HCT116 (cell line): ENCODE data around the gene NLRC5. TPM values are rescaled to one million over a fixed set of nuclear protein-coding genes. Genes with fewer than 3 reads are reported as not detected.

Source experiments
- ATAC-seq: fragments of 200-7000 bp; cut with Tn5 transposase; 2 replicates; pipeline ENCODE4 v1.9.1; 2020; ENCODE audit warnings: mild to moderate bottlenecking, moderate library complexity
- BruUV-seq: library from RNA; stranded (reverse); fragments of 400-500 nt; replicated peaks from 2 replicates; lab custom pipeline; 2021; lab: Mats Ljungman, UMichigan
- CTCF ChIA-PET: fragments of 300-600 bp; sonication (Branson Sonifier 250); formaldehyde crosslinking; loops from one replicate; lab custom pipeline; 2021; ENCODE audit warnings: antibody characterized with exemption; lab: Charles Lee
- POLR2A ChIA-PET: fragments of 300-600, 350-600 bp; sonication (Branson Sonifier 250); formaldehyde crosslinking; loops from one replicate; lab custom pipeline; 2021; ENCODE audit warnings: antibody characterized with exemption; lab: Charles Lee
- RAD21 ChIA-PET, 2 experiments: fragments of 300-600 bp; sonication (Branson Sonifier 250); formaldehyde crosslinking; loops; one replicate each; lab custom pipeline; 2023; ENCODE audit warnings: low total read pairs in 2 of 2; ENCODE audit not compliant: uncharacterized antibody in 2 of 2, unreplicated experiment in 2 of 2, low non-redundant PET in 1 of 2; lab: Charles Lee
- DNase-seq: peaks from one replicate; pipeline ENCODE4 v3.0.0-alpha.2; 2010; ENCODE audit warnings: low read depth, low spot score
- H2AFZ ChIP-seq: fragments of 200-600 bp; shearing (Covaris generic), sonication (generic); 2 replicates; pipeline ENCODE4 v1.6.1; 2017; ENCODE audit warnings: low read depth, mixed run types, mixed read lengths, antibody characterized with exemption, low read length; ENCODE audit not compliant: poor library complexity, severe bottlenecking
- H3K27ac ChIP-seq: 2 replicates; pipeline ENCODE4 v1.5.1; 2012; ENCODE audit warnings: low read depth, low read length
- H3K27me3 ChIP-seq: fragments of 200-600 bp; sonication (generic); 2 replicates; pipeline ENCODE4 v1.6.1; 2016; ENCODE audit warnings: mixed run types, low read length, mixed read lengths; ENCODE audit not compliant: insufficient read depth
- H3K36me3 ChIP-seq, 2 experiments: fragments of 200-500 bp in 1 of 2; fragments of 200-600 bp in 1 of 2; sonication (Bioruptor generic) in 1 of 2; sonication (generic) in 1 of 2; 2 replicates each; pipeline versions ENCODE4 v1.5.1 to v1.6.1; 2014 to 2016; ENCODE audit warnings: low read length in 2 of 2, inconsistent platforms in 1 of 2, mixed read lengths in 1 of 2, mixed run types in 1 of 2; ENCODE audit not compliant: insufficient read depth in 2 of 2, control insufficient read depth in 1 of 2
- H3K4me1 ChIP-seq, 2 experiments: fragments of 200-600 bp in 1 of 2; sonication (generic) in 1 of 2; 2 replicates each; pipeline versions ENCODE4 v1.5.1 to v1.6.1; 2012 to 2017; ENCODE audit warnings: low read length in 2 of 2, inconsistent platforms in 1 of 2, mild to moderate bottlenecking in 1 of 2, mixed read lengths in 1 of 2, mixed run types in 1 of 2, moderate library complexity in 1 of 2; ENCODE audit not compliant: insufficient read depth in 2 of 2, control insufficient read depth in 1 of 2
- H3K4me2 ChIP-seq: fragments of 200-600 bp; sonication (generic); 2 replicates; pipeline ENCODE4 v1.6.1; 2017; ENCODE audit warnings: mixed run types, low read length, mixed read lengths
- H3K4me3 ChIP-seq, 2 experiments: fragments of 200-600 bp in 1 of 2; sonication (generic) in 1 of 2; replicated peaks in 1 of 2; 2 replicates each; pipeline ENCODE4 v1.5.1; 2011 to 2016; ENCODE audit warnings: low read length in 2 of 2, control low read depth in 1 of 2, low read depth in 1 of 2, mild to moderate bottlenecking in 1 of 2, mixed read lengths in 1 of 2, mixed run types in 1 of 2
- H3K79me2 ChIP-seq: fragments of 200-600 bp; sonication (generic); 2 replicates; pipeline ENCODE4 v1.6.1; 2017; ENCODE audit warnings: mild to moderate bottlenecking, mixed run types, low read length, moderate library complexity, mixed read lengths; ENCODE audit not compliant: insufficient read depth
- H3K9ac ChIP-seq: fragments of 200-600 bp; sonication (generic); 2 replicates; pipeline ENCODE4 v1.6.1; 2016; ENCODE audit warnings: low read length, mixed read lengths
- H3K9me2 ChIP-seq: fragments of 200-600 bp; sonication (generic), shearing (Covaris generic); 2 replicates; pipeline ENCODE4 v1.6.1; 2017; ENCODE audit warnings: mixed run types, mild to moderate bottlenecking, moderate library complexity; ENCODE audit not compliant: insufficient read depth
- H3K9me3 ChIP-seq, 2 experiments: fragments of 200-500 bp in 1 of 2; fragments of 200-600 bp in 1 of 2; sonication (Bioruptor generic) in 1 of 2; sonication (generic) in 1 of 2; 2 replicates each; pipeline ENCODE4 v1.6.1; 2014 to 2017; ENCODE audit warnings: low read length in 2 of 2, mixed read lengths in 2 of 2, inconsistent platforms in 1 of 2, low read depth in 1 of 2, mild to moderate bottlenecking in 1 of 2, mixed run types in 1 of 2, moderate library complexity in 1 of 2; ENCODE audit not compliant: control insufficient read depth in 1 of 2, insufficient read depth in 1 of 2
- H4K20me1 ChIP-seq: fragments of 200-600 bp; sonication (generic), shearing (Covaris generic); 2 replicates; pipeline ENCODE4 v1.6.1; 2017; ENCODE audit warnings: mixed run types, mild to moderate bottlenecking, moderate library complexity; ENCODE audit not compliant: insufficient read depth
- ELF1 ChIP-seq: IDR thresholded peaks from 2 replicates; pipeline ENCODE4 v1.6.1; 2012; ENCODE audit warnings: low read depth, borderline replicate concordance
- EZH2 ChIP-seq: fragments of 200-600 bp; sonication (generic); IDR thresholded peaks from 2 replicates; pipeline ENCODE4 v1.6.1; 2017; ENCODE audit warnings: antibody characterized with exemption, mixed run types
- EZH2phosphoT487 ChIP-seq: fragments of 200-600 bp; IDR thresholded peaks from 2 replicates; pipeline ENCODE4 v1.6.1; 2018; ENCODE audit warnings: antibody characterized with exemption, borderline replicate concordance
- JUND ChIP-seq: IDR thresholded peaks from 2 replicates; pipeline ENCODE4 v1.6.1; 2012
- POLR2A ChIP-seq: IDR thresholded peaks from 2 replicates; pipeline ENCODE4 v1.7.0; 2011; ENCODE audit warnings: borderline replicate concordance; ENCODE audit not compliant: insufficient read depth, insufficient read length; ENCODE audit errors: extremely low read depth
- RAD21 ChIP-seq: IDR thresholded peaks from 2 replicates; pipeline ENCODE4 v1.6.1; 2012; ENCODE audit warnings: low read depth, mild to moderate bottlenecking
- YY1 ChIP-seq: IDR thresholded peaks from 2 replicates; pipeline ENCODE4 v1.6.1; 2011; ENCODE audit warnings: low read length, low read depth, moderate library complexity, mild to moderate bottlenecking; ENCODE audit not compliant: insufficient replicate concordance; ENCODE audit errors: extremely low read depth
- ZNF274 ChIP-seq: fragments of 200-500 bp; sonication (Bioruptor generic); IDR thresholded peaks from 2 replicates; pipeline ENCODE4 v1.6.1; 2014; ENCODE audit warnings: mild to moderate bottlenecking, low read depth, low read length, inconsistent platforms
- intact Hi-C: fragments of 100-400 bp; cut with micrococcal nuclease; formaldehyde crosslinking; loops from 2 replicates; pipeline ENCODE4 v1.10.0; 2022
- total RNA-seq: library from RNA; stranded (reverse); gene quantifications from one replicate; pipeline ENCODE4 v1.2.1, GENCODE V29; 2021; ENCODE audit not compliant: unreplicated experiment
- TF ChIP-seq, protein P1 (sequence below): IDR thresholded peaks from 2 replicates; pipeline ENCODE4 v1.6.1; 2012
- TF ChIP-seq, protein P2 (sequence below), 3 experiments: fragments of 200-600 bp in 1 of 3; sonication (generic) in 1 of 3; IDR thresholded peaks in 2 of 3; conservative IDR thresholded peaks in 1 of 3; 2 replicates each; pipeline ENCODE4 v1.5.1; 2012 to 2017; ENCODE audit warnings: low read depth in 2 of 3, low read length in 2 of 3, antibody characterized with exemption in 1 of 3, borderline replicate concordance in 1 of 3, control low read depth in 1 of 3, mild to moderate bottlenecking in 1 of 3, mixed read lengths in 1 of 3, mixed run types in 1 of 3, moderate library complexity in 1 of 3; ENCODE audit not compliant: insufficient read depth in 1 of 3
- TF ChIP-seq, protein P3 (sequence below): IDR thresholded peaks from 2 replicates; pipeline ENCODE4 v1.6.1; 2011; ENCODE audit warnings: mild to moderate bottlenecking, low read length, moderate library complexity; ENCODE audit not compliant: insufficient replicate concordance; ENCODE audit errors: extremely low read depth
- TF ChIP-seq, protein P4 (sequence below): IDR thresholded peaks from 2 replicates; pipeline ENCODE4 v1.6.1; 2012

Gene NLRC5
- total RNA-seq, 1 experiment from 2014 or later: 10.4 TPM

DNA sequence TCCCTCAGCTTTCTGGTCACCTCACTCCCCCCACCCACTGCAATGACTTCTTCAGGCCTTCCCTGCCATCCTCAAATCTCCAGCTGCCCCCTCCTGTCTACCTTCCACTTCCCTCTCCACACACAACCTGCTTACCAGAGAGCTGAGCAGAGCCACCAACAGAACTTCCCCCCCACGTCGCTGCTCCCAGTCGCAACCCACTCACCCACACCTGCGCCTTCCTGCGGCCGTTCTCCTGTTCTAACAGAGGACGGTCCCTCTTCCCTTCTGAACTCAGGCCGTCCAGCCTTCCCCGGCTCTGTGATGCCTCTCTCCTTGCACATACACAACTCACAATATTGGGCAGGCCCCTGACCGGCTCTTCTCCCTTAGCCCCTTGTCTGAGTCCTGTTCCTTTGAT lies 13.6 kb upstream of the NLRC5 start:
- TF ChIP-seq RAD21 (no peak), EZH2 (no peak), POLR2A (no peak), EZH2phosphoT487 (no peak), ELF1 (no peak), JUND (no peak), YY1 (no peak), ZNF274 (no peak)
- TF ChIP-seq, protein P1, sequence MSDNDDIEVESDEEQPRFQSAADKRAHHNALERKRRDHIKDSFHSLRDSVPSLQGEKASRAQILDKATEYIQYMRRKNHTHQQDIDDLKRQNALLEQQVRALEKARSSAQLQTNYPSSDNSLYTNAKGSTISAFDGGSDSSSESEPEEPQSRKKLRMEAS: no peak
- TF ChIP-seq, protein P2, sequence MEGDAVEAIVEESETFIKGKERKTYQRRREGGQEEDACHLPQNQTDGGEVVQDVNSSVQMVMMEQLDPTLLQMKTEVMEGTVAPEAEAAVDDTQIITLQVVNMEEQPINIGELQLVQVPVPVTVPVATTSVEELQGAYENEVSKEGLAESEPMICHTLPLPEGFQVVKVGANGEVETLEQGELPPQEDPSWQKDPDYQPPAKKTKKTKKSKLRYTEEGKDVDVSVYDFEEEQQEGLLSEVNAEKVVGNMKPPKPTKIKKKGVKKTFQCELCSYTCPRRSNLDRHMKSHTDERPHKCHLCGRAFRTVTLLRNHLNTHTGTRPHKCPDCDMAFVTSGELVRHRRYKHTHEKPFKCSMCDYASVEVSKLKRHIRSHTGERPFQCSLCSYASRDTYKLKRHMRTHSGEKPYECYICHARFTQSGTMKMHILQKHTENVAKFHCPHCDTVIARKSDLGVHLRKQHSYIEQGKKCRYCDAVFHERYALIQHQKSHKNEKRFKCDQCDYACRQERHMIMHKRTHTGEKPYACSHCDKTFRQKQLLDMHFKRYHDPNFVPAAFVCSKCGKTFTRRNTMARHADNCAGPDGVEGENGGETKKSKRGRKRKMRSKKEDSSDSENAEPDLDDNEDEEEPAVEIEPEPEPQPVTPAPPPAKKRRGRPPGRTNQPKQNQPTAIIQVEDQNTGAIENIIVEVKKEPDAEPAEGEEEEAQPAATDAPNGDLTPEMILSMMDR (IDR thresholded peaks at IDR 0.05 in 2 of 3, conservative IDR thresholded peaks at IDR 0.05 in 1 of 3; ENCODE audit: borderline replicate concordance in 1 of 3, insufficient read depth in 1 of 3, low read depth in 2 of 3, low read length in 2 of 3): no peak
- TF ChIP-seq, protein P3, sequence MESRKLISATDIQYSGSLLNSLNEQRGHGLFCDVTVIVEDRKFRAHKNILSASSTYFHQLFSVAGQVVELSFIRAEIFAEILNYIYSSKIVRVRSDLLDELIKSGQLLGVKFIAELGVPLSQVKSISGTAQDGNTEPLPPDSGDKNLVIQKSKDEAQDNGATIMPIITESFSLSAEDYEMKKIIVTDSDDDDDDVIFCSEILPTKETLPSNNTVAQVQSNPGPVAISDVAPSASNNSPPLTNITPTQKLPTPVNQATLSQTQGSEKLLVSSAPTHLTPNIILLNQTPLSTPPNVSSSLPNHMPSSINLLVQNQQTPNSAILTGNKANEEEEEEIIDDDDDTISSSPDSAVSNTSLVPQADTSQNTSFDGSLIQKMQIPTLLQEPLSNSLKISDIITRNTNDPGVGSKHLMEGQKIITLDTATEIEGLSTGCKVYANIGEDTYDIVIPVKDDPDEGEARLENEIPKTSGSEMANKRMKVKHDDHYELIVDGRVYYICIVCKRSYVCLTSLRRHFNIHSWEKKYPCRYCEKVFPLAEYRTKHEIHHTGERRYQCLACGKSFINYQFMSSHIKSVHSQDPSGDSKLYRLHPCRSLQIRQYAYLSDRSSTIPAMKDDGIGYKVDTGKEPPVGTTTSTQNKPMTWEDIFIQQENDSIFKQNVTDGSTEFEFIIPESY: no peak
- TF ChIP-seq, protein P4, sequence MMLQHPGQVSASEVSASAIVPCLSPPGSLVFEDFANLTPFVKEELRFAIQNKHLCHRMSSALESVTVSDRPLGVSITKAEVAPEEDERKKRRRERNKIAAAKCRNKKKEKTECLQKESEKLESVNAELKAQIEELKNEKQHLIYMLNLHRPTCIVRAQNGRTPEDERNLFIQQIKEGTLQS: no peak
- ATAC-seq (no peak), DNase-seq (no peak)
- Histone ChIP-seq H3K27me3 (no peaks in the 10 kb centered on the region), H3K9me3 (no peaks in the 10 kb centered on the region), H3K9me2 (no peaks in the 10 kb centered on the region), H3K4me3 (no peak overlapping the region), H3K9ac (no peak overlapping the region), H3K27ac (no peak overlapping the region), H3K36me3 (no peaks in the 10 kb centered on the region), H3K4me1 (no peaks in the 10 kb centered on the region), H2AFZ (no peak overlapping the region), H4K20me1 (no peaks in the 10 kb centered on the region), H3K4me2 (no peak overlapping the region), H3K79me2 (no peaks in the 10 kb centered on the region)
- no TSS peak for BruUV-seq
- intact Hi-C loops: no loop called here
- ChIA-PET RAD21 (no interaction called here), CTCF (interaction anchor here (3.1 kb wide), 1 partner anchor 11 kb away, joined by 12 read pairs; no protein-coding TSS in a partner anchor), POLR2A (no interaction called here)
